Iris pigment epithelial cell (primary cell): ENCODE results near the gene ASPN.

Experiments
- DNase-seq: peaks from one replicate; pipeline ENCODE4 v3.0.0-alpha.2; 2011; ENCODE audit warnings: low read depth

ASPN gene

DNA sequence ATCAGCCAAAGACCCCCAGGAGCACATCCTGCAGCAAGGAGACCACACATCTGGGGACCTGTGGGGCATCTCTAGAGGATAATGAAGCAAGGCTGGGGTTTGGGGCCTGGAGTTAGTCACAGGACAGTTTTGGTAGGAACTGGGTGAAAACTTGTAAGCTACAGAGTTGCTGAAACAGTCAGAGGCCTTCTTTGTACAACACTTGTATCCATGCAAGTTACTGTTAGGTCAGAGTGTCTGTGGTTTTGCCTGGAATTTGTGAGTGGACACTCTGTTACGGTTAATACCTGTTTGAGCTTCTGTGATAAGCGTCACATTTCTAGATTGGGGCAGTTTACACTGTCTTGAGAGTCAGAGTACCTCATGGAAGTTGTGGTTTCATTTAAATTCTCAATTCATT lies 22.6 kb upstream of the ASPN start:
- peak; percentile 68 for DNase-seq

DNA sequence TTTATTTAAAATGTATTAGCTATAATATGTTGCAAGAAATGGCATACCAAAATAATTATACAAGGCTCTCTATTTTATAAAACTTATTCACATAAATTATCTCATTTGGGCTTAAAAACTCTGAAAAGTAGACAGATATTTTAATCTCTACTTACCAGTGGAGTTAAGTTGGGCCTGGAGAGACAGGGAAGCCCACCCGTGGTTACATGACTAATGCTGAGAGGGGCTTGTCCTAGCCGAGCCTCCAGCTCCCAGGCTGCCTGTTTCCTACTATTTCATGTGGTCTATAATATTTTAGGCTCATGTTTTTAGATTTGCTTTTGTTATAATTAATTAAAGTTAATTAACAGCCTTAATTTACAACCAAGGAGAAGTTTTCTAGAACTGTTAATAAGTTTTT lies 20.9 kb upstream of the ASPN start:
- no peak for DNase-seq

DNA sequence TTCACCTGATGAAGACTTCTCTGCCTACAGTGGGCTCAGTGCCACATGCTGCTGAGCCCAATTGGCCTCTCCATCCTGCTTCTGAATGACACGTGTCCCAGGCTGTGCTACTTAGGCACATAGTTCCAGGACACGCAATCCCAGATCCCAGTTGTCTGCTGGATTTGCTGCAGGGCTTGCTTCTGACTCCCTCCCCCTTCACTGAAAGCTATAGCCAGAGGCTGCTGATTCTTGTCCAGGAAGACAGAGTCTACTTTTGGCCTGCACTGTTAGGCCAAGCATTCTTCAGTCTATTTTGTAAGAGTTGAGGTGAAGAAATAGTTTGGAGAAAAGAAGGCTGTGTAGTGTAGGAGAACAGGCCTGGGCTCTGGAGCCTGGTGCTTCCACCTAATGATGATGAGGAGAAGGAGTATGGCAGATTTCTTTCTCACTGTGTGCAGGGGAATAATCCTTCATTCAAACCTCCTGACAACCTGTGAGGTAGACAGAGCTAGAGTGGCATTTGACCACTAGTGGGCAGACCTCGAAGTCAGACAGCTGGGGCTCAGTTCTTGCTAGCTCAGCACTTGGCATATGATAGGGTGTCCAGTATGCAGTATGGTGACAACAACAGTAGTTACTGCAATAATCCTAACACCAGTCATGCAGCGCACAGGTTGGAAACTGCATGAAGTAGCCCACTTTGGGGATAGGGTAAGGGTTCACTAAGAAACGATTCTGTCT lies 19.5 kb upstream of the ASPN start:
- DNase-seq = peak; percentile 53

DNA sequence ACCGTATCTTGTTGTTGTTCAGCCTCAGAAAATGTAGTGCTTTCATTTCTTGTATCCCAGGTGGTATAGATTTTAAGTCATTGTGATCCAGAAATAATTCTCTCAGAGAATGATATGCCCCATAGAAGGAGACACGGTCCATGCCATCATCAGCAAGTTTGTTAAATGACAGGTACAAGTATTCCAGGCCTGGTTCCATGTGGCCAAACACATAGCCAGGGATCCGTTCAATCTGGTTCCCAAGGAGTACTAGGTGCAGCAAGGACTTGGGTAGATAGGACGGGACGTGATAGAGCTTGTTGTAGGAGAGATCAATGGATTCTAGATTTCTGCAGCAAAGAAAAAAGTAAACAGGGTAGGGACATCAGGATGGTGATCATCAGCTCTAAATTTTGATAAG lies 18.4 kb upstream of the ASPN start:
- no peak for DNase-seq

GRCh38 chr9:92499701-92500100 lies 17.4 kb upstream of the ASPN start:
- no peak for DNase-seq

GRCh38 chr9:92496396-92497176 lies 14.3 kb upstream of the ASPN start:
- peak; percentile 54 for DNase-seq

GRCh38 chr9:92494856-92495255 lies 12.6 kb upstream of the ASPN start:
- no peak for DNase-seq

- DNase-seq = no peak
Measured at GRCh38 chr9:92493749-92494387, 11.6 kb upstream of the ASPN start.

- no peak for DNase-seq
Measured at GRCh38 chr9:92492781-92493401, 10.6 kb upstream of the ASPN start.

DNA sequence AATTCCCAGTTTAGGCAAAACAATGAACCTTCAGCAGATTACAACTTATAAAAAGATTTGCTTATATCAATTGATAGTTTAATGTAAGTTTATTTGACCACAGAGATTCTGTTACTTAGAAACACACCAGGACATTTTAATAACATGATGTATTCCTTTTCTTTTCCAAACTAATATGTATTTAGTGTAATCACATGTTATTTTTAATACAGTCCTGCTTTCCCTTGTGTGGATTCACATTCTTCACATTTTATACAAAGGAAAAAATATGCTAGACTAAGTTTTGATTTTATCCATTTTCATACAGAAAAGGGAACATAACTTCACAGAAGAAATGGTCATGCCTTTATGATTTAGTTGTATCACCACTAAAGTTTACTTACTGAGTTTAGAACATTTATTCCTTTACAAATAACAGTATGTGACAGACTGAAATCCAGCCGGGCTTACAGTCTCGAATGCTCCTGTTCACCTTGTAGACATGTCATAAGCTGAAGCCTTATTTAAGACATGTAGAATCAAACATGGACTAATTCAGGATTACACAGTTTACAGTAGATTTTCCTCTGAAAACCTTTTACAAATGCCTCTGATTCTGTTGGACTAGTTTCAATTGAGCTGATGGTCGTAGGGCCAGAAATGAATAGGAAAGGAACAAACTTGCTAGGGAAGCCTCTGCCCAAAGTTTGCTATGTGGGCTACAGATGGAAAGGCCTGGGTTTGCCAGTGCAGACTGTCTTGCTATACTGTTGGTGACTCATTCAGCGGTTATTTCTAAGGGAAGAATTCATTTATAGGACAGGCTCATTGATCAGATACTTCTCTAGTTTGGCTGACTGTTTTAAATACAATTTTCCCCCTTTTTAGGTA lies 6.6 kb upstream of the ASPN start:
- DNase-seq = peak; percentile 54

GRCh38 chr9:92486371-92486770 lies 4.1 kb upstream of the ASPN start:
- DNase-seq = no peak

DNA sequence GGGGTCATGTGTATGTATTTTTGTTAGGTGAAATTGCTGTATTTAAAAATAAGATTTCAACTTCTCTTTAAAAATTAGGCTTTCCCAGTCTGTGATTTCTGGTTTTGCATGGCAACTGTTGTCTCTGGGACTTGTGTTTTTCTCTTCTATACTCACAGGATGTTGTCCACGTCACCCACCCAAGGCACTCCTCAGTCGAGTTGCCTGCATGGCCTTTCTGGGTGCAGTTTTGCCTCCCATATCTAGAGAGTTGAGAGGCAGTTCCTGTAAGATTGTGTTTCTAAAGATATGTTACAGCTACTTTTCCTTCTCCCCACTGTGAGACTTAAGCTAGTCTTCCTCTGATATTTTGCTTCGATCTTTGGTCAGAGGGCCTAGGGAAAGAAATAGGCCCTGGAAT lies 2.3 kb upstream of the ASPN start:
- no peak for DNase-seq

DNA sequence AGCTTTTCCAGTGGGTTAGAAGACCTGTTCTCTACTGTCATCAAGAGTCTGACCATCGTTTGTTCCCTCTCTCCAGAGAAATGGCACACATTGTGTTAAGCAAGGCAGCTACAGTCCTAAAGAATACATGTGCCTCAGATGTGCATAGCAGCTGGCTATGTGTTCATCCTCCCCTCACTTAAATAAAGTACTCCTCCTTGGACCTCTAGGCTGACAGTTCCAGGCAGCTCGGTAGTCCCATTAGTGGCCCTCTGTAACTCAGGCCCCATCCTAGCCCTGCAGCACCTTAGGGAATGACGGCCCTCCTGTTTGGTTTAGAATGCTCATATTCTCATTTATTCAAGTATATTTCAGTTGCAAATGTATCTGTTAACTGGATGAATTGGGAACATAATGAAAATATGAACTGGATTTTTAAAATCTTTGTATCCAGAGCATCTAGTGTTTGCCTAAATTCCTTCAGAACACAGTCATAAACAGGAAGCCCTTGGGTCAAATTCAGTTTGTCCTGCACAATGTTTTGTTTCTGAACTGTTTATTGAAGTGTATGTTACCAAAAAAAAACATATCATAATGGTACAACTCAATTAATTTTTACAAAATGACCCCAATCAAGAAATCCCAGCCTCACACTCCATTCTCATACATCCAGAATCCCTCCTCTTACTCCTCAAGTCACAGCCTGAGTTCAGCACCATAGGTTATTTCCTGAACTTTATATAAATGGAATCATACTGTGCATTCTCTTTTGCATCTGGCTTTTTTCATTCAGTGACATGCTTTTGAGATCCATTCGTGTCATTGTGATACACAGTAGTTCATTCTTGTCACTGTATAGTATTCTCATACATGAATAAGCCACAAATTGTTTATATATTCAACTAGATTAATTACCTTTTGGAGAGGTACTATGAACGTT lies 1.6 kb upstream of the ASPN start:
- DNase-seq = peak; percentile 65

GRCh38 chr9:92482805-92483204 lies 499 bp upstream of the ASPN start:
- no peak for DNase-seq

GRCh38 chr9:92480986-92481633 lies 1.2 kb downstream of the ASPN start:
- DNase-seq = peak; percentile 53

DNA sequence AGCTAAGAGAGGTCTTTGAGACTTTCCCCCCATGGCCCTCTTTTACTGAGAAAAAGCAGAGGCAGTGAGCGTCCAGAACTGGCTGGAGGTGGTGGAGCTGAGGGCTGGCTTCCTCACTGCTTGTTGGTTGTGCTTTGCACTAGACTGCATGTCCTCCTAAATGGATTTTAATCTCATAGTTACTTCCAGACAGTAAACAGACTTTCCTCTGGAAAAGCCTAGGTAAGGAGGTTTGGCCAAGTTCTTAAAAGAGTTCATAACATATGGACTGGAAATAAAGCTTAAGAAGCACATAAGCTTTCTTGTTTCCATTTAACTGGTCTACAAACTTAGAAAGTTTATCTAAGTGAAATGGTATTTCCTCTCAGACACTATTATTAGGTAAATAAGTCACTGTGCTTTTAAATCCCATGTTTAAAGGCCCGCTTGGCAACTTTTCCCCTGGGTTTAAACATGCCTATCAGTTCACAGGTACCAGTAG lies 2.0 kb downstream of the ASPN start:
- DNase-seq = peak; percentile 67

DNA sequence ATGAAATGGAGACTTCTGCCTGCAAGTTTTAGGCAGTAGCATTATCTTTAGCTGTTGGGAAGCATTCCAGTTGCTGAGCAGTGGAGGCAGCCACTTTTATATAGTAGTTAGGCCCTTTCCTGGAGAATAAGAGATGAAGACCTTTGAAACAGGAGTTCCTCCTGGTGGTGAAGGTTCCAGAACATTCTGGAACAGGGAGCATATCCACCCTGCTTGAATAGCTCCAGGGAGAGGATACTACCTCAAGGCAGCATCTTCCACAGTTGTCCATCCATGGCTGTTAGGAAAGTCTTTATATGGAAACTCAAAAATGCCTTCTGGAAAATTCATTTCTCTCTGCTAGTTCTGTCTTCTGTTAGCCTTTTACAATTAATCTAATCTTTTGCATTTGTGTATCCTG lies 3.0 kb downstream of the ASPN start:
- DNase-seq = no peak

- no peak for DNase-seq
Measured at GRCh38 chr9:92478783-92479182, 3.5 kb downstream of the ASPN start.

DNA sequence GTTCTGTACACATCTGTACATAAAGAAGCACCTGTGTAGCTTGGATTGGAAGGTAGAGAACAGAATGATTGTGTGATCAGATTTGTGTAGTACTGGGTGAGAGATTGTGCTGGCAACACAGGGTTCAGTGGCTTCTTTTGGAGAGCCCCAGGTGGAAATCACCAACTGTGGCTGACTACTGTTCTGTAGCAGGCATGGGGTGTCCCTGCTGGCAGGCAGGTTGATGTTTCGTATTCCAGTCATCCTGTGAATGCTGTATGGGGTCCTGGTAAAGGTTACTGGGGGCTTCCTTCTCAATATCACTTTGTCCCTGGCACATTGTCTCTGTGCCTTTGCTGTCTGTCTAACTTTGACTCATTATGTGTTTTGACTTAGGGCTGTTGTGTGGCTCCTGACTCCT lies 5.3 kb downstream of the ASPN start:
- no peak for DNase-seq

- no peak for DNase-seq
Measured at GRCh38 chr9:92474587-92474986, 7.7 kb downstream of the ASPN start.
